ENCODE data around the gene MIDN. TPM values are rescaled to one million over a fixed set of nuclear protein-coding genes. Genes with fewer than 3 reads are reported as not detected.
A peak's percentile ranks its signal among the peaks of the same experiment; 100 is the strongest.

Gene MIDN
- total and polyA plus RNA-seq, 10 of the 15 experiments (the other 5 are each of a cell fraction or from before 2014, with no cell fraction given), result 0.38 to 51.5 (median 7.2) TPM

- peak within 1 kb of the TSS; percentile 91 for H3K4me2 ChIP-seq (ENCODE audit: control insufficient read depth, insufficient read depth)
- H4K20me1 ChIP-seq (ENCODE audit: control insufficient read depth, insufficient read depth), result no peaks in the 10 kb centered on the region; the same call in 1 of the 2 replicates
- RAD21 ChIA-PET (ENCODE audit: unreplicated experiment), result no interaction called here
- H3K4me3 ChIP-seq, result peak within 1 kb of the TSS; percentile 98
- H3K27me3 ChIP-seq (replicated peaks in 1 of 2; ENCODE audit: control insufficient read depth in 2 of 2, insufficient read depth in 2 of 2, low read length in 1 of 2), result no peaks in the 10 kb centered on the region
- 7% methylated on average over 63 of the region's 114 CpGs for WGBS (ENCODE audit: insufficient coverage, insufficient replicate concordance, low lambda C conversion rate, missing lambda C conversion rate)
- peak within 1 kb of the TSS; percentile 88 for H3K9ac ChIP-seq (ENCODE audit: control insufficient read depth, insufficient read depth, low read length)
- FAIRE-seq, result peak; percentile 88
- BruUV-seq (replicated peaks), result no TSS peak
- peaks cover 44% of the 10 kb centered on the region for H3K79me2 ChIP-seq (ENCODE audit: control insufficient read depth, insufficient read depth, low read length)
- peak within 1 kb of the TSS; percentile 66 for H3K27ac ChIP-seq (ENCODE audit: control insufficient read depth, insufficient read depth)
- POLR2A ChIA-PET, result interaction anchor here (0.7 kb wide), 1 partner anchor 92 kb away, joined by 3 read pairs; no protein-coding TSS in a partner anchor
- DNase-seq (ENCODE audit: low read depth, low spot score), result peak; percentile 83
- peaks cover 17% of the 10 kb centered on the region for H3K4me1 ChIP-seq (ENCODE audit: control insufficient read depth, insufficient read depth, low read length)
- intact Hi-C loops (cut with micrococcal nuclease; ENCODE audit: unreplicated experiment), result no loop called here
- peak; percentile 97 for ATAC-seq
- peaks cover 0 to 6% of the 10 kb centered on the region in 2 experiments; a peak in 1 of 4 replicates for H3K36me3 ChIP-seq (ENCODE audit: control insufficient read depth in 2 of 2, insufficient read depth in 2 of 2, low read length in 1 of 2)
- no peaks in the 10 kb centered on the region for H3K9me3 ChIP-seq (replicated peaks; ENCODE audit: control insufficient read depth, insufficient read depth, low read length)
- peak within 1 kb of the TSS; percentile 85 for H2AFZ ChIP-seq (ENCODE audit: control insufficient read depth, low read depth, low read length)
- in situ Hi-C loops (cut with MboI), result no loop called here
- CTCF ChIA-PET, result no interaction called here
- SMC1A ChIA-PET (ENCODE audit: uncharacterized antibody, unreplicated experiment), result no interaction called here
- TF ChIP-seq NFYA (IDR thresholded peaks at IDR 0.05; ENCODE audit: borderline replicate concordance, low read depth, low read length), result no peak
- TF ChIP-seq SMAD5 (IDR thresholded peaks at IDR 0.05; ENCODE audit: low read depth), result no peak
- TF ChIP-seq BRCA1 (IDR thresholded peaks at IDR 0.05; ENCODE audit: low read depth, low read length), result no peak
- no peak for TF ChIP-seq CEBPB (IDR thresholded peaks at IDR 0.05; ENCODE audit: borderline replicate concordance in 1 of 2, low read depth in 2 of 2, low read length in 2 of 2)
- TF ChIP-seq, protein P1, sequence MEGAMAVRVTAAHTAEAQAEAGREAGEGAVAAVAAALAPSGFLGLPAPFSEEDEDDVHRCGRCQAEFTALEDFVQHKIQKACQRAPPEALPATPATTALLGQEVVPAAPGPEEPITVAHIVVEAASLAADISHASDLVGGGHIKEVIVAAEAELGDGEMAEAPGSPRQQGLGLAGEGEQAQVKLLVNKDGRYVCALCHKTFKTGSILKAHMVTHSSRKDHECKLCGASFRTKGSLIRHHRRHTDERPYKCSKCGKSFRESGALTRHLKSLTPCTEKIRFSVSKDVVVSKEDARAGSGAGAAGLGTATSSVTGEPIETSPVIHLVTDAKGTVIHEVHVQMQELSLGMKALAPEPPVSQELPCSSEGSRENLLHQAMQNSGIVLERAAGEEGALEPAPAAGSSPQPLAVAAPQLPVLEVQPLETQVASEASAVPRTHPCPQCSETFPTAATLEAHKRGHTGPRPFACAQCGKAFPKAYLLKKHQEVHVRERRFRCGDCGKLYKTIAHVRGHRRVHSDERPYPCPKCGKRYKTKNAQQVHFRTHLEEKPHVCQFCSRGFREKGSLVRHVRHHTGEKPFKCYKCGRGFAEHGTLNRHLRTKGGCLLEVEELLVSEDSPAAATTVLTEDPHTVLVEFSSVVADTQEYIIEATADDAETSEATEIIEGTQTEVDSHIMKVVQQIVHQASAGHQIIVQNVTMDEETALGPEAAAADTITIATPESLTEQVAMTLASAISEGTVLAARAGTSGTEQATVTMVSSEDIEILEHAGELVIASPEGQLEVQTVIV (IDR thresholded peaks at IDR 0.05; ENCODE audit: borderline replicate concordance, partially characterized antibody), result no peak
- TF ChIP-seq RFX5 (IDR thresholded peaks at IDR 0.05; ENCODE audit: low read depth, low read length), result peak; percentile 60; the same call in 1 of the 2 replicates
- no peak for TF ChIP-seq SREBF2 (IDR thresholded peaks at IDR 0.05; ENCODE audit: low read length)
- TF ChIP-seq, protein P2, sequence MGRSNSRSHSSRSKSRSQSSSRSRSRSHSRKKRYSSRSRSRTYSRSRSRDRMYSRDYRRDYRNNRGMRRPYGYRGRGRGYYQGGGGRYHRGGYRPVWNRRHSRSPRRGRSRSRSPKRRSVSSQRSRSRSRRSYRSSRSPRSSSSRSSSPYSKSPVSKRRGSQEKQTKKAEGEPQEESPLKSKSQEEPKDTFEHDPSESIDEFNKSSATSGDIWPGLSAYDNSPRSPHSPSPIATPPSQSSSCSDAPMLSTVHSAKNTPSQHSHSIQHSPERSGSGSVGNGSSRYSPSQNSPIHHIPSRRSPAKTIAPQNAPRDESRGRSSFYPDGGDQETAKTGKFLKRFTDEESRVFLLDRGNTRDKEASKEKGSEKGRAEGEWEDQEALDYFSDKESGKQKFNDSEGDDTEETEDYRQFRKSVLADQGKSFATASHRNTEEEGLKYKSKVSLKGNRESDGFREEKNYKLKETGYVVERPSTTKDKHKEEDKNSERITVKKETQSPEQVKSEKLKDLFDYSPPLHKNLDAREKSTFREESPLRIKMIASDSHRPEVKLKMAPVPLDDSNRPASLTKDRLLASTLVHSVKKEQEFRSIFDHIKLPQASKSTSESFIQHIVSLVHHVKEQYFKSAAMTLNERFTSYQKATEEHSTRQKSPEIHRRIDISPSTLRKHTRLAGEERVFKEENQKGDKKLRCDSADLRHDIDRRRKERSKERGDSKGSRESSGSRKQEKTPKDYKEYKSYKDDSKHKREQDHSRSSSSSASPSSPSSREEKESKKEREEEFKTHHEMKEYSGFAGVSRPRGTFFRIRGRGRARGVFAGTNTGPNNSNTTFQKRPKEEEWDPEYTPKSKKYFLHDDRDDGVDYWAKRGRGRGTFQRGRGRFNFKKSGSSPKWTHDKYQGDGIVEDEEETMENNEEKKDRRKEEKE (IDR thresholded peaks at IDR 0.05), result no peak
- TF ChIP-seq SIX5 (IDR thresholded peaks at IDR 0.05; ENCODE audit: low read depth, low read length, severe bottlenecking), result no peak
- TF ChIP-seq YBX1 (IDR thresholded peaks at IDR 0.05), result no peak
- TF ChIP-seq RBBP5 (conservative IDR thresholded peaks at IDR 0.05), result no peak
- no peak; the same call in 1 of the 2 replicates for TF ChIP-seq POLR2AphosphoS5 (IDR thresholded peaks at IDR 0.05; ENCODE audit: low read length)
- TF ChIP-seq CHD4 (IDR thresholded peaks at IDR 0.05), result no peak
- peak; percentile 65 for TF ChIP-seq RUNX3 (IDR thresholded peaks at IDR 0.05; ENCODE audit: low read length)
- TF ChIP-seq, protein P3, sequence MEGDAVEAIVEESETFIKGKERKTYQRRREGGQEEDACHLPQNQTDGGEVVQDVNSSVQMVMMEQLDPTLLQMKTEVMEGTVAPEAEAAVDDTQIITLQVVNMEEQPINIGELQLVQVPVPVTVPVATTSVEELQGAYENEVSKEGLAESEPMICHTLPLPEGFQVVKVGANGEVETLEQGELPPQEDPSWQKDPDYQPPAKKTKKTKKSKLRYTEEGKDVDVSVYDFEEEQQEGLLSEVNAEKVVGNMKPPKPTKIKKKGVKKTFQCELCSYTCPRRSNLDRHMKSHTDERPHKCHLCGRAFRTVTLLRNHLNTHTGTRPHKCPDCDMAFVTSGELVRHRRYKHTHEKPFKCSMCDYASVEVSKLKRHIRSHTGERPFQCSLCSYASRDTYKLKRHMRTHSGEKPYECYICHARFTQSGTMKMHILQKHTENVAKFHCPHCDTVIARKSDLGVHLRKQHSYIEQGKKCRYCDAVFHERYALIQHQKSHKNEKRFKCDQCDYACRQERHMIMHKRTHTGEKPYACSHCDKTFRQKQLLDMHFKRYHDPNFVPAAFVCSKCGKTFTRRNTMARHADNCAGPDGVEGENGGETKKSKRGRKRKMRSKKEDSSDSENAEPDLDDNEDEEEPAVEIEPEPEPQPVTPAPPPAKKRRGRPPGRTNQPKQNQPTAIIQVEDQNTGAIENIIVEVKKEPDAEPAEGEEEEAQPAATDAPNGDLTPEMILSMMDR (IDR thresholded peaks at IDR 0.05 in 2 of 3, conservative IDR thresholded peaks at IDR 0.05 in 1 of 3; ENCODE audit: control insufficient read depth in 2 of 3, extremely low read depth in 1 of 3, insufficient read depth in 1 of 3, low read depth in 3 of 3, low read length in 3 of 3), result no peak
- TF ChIP-seq SMC3 (IDR thresholded peaks at IDR 0.05; ENCODE audit: borderline replicate concordance, low read length), result no peak
- peak; percentile 97 for TF ChIP-seq SP1 (IDR thresholded peaks at IDR 0.05; ENCODE audit: low read depth, low read length)
Observed at GRCh38 chr19:1205114-1206099, 43.0 kb upstream of the MIDN start, which contains the start of gene STK11. STK11 (plus strand) TSS chr19:1205778; CDS start chr19:1206914, 1,136 bp downstream.

All from GM12878 (cell line).